GM21423 (cell line): Measurements from ENCODE around the gene ACIN1.

Source experiments
- ATAC-seq: cut with Tn5 transposase; IDR thresholded peaks from one replicate; pipeline ENCODE4 v1.9.1; 2021; ENCODE audit warnings: mild to moderate bottlenecking, moderate library complexity; ENCODE audit not compliant: unreplicated experiment

ACIN1 gene

DNA sequence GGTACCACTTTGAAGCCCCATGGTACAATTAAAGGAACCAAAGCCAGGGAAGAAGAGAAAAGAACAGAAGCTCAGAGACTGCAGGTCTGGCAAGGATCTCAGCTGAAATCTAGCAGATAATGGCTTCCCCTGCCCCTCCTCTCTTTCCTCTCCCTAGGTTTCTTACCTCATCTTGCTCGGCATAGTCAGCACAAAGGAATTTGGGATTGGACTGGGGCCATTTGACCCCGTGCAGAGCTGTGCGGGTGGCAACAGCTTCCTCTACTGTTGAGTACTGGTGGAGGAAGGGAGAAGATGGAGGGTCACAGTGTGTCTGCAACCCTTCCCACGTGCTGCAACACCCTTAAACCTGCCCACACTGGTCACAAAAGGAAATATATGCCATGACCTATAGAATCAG is 32.9 kb downstream of the ACIN1 start:
- no peak for ATAC-seq

DNA sequence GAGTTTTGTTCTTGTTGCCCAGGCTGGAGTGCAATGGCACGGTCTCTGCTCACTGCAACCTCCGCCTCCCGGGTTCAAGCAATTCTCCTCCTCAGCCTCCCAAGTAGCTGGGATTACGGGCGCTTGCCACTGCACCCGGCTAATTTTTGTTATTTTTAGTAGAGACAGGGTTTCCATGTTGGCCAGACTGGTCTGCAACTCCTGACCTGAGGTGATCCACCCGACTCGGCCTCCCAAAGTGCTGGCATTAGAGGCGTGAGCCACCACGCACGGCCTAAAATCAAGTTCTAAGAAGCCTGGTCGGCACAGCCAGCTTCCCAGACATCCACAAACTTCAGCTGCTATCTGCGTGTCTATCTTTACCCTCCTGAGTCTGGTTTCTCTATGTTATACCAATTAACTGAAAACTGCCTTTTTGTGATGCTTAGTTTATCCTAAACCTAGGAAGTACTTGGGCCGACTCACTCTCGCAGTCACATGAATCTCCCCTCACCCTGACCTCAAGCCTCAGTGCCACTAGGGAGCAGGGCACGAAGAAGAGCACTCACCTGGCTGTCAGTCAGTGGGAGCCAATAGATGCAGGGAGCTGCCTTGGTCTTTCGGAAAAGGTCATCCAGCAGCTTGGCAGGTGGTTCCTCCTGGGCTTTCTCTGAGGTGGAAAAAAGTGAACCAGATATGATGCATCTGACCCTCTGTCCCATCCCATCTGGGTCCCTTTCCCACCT is 34.2 kb downstream of the ACIN1 start:
- no peak for ATAC-seq

- ATAC-seq = no peak
Measured at GRCh38 chr14:23058654-23059504, 36.1 kb downstream of the ACIN1 start.

- ATAC-seq = peak; percentile 62
Measured at GRCh38 chr14:23057757-23058653, 36.9 kb downstream of the ACIN1 start.

GRCh38 chr14:23056956-23057756 is 37.8 kb downstream of the ACIN1 start, which contains the start of gene CDH24:
CDH24 (minus strand) TSS chr14:23057520; CDS start chr14:23055733, 1,787 bp downstream.
- peak; percentile 63 for ATAC-seq

DNA sequence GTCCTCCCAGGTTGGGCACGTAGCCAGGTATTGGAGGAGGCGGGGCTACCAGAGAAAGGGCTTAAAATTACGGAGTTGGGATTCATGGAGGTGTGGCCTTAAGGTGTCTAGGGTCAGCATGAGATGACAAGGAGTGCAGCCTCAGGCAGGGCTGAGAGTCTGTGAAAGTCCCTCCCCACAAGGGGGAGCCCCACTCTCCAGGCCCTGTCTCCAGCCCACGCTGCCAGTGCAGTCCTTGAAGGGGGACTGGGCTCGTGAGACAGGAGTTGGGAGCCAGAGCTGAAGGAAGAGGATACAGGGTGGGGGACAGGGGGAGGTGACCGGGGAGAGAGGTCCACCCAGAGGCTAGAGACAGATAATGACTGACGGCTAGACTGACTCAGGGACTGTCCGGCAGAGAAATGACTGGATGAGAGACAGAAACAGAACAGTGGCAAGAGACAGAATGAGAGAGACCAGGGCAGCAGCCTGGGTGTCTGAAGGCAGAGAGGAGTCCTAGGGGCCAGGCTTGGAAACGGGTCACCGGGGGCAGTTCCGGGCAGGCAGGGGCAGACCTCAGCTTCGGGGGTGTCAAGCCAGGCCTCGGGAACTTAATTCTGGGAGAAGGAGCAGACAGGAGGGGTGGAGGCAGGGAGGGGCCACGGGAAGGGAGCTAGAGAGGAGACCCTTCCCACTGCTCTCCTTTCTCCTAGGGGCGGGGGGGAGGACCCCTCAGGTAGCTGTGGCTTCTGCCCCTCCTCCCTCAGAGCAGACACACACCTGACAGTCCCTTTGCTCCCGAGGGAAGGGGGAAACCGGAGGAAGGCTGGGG is 38.6 kb downstream of the ACIN1 start:
- ATAC-seq = peak; percentile 43

DNA sequence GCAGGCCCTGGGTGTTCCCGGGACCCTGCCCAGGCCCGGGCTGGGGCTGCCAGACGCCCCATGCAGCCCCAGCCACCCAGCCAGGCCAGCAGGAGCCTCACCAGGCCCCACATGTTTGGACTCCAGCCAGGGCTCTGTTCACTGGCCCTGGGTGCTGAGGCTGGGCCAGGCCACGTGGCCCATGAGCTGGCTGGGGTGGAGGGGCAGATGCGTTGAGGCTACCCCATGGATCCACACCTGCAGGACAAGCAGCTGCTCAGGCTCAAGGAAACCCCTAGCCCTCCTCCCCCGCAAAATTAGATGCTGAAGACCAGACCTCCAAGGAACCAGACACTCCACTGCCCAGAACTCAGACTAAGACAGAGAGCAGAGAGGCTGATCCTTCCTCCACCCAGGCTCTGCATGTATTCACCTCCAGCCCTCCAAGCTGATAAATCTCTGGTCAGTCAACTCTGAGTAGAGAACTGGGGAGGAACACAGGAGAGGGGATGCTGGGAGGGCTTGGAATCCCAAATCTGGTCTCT is 39.3 kb downstream of the ACIN1 start:
- ATAC-seq = no peak

- ATAC-seq = no peak
Measured at GRCh38 chr14:23055147-23055550, 39.8 kb downstream of the ACIN1 start.

- no peak for ATAC-seq
Measured at GRCh38 chr14:23054000-23054811, 40.7 kb downstream of the ACIN1 start.

- ATAC-seq = no peak
Measured at GRCh38 chr14:23053426-23053825, 41.5 kb downstream of the ACIN1 start.

- ATAC-seq = no peak
Measured at GRCh38 chr14:23052671-23053070, 42.3 kb downstream of the ACIN1 start.

GRCh38 chr14:23052182-23052623 is 42.7 kb downstream of the ACIN1 start:
- ATAC-seq = no peak

- ATAC-seq = no peak
Measured at GRCh38 chr14:23051141-23052057, 43.5 kb downstream of the ACIN1 start.

- no peak for ATAC-seq
Measured at GRCh38 chr14:23049011-23049410, 45.9 kb downstream of the ACIN1 start.

DNA sequence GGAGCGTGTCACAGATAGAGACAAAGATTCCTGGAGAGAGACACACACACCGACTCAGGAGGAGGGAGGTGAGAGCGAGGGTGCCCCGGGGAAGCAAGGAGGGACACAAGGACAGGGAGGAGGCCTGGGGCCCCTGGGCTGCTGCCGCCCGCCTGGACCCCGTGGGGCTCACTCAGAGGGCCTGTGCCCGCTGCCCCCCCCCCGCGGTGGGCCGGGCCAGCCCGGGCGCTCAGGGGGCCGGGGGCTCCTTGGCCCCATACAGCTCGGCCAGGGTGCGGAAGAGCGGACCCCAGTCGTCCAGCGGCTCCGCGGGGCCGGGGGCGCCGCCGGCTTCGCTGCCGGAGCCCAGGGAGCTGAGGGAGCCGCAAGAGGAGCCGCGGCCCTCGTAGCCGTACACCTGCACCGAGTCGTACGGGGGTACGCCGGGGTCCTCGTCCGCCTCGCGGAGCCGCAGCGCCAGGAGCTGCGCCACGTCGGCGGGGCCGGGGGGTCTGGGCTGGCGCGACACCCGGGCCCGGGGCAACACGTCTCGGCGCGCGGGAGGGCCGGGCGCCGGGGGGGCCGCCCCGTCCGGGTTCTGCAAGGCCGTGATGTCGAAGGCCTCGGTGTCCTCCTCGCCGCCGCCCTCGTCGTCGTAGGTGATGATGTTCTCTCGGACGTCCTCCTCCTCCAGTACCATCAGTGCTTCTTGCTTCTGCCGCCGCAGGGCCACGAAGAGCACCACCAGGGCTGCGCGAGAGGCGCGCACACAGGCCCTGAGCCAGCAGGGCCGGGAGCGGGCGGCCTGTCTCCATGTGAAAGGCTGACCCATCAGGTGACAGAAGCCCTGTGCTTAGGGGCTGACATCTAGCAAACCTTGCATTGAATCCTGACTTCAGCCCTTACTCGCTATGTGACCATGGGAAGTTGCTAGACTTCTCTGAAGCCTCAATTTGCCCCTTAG is 46.9 kb downstream of the ACIN1 start:
- no peak for ATAC-seq

- ATAC-seq = no peak
Measured at GRCh38 chr14:23047034-23047634, 47.8 kb downstream of the ACIN1 start.
